GM21360 (cell line): ENCODE data around the gene SHCBP1L.
"Not testable (repeated sequence)": the region's sequence is repeated elsewhere in the genome, so short reads cannot be mapped to it uniquely, and the experiment has no call there.

Source experiments
- ATAC-seq: cut with Tn5 transposase; IDR thresholded peaks from one replicate; pipeline ENCODE4 v1.9.1; 2021; ENCODE audit warnings: mild to moderate bottlenecking, moderate library complexity; ENCODE audit not compliant: unreplicated experiment

The SHCBP1L gene

DNA sequence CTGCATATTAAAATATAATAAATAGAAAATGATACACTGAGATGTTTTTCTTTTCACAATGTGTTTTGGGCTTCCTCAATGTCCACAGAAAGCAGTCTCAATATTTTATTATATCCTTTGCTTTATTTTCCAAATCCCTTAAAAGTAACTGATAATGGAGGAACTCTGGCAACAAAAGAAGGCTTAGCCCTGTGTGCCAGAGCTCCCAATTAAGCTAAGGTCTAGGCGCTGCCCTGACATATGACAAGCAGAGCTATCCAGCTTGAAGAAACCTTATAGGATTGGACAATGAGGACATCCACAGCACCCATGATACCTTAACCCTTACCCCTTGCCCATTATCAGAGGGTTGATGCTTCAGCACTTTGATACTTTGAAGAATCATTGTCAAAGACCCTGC lies 12.9 kb upstream of the SHCBP1L start:
- ATAC-seq: no peak

- ATAC-seq: no peak
These were observed 12.1 kb upstream of the SHCBP1L start for GRCh38 chr1:182965096-182965495.

DNA sequence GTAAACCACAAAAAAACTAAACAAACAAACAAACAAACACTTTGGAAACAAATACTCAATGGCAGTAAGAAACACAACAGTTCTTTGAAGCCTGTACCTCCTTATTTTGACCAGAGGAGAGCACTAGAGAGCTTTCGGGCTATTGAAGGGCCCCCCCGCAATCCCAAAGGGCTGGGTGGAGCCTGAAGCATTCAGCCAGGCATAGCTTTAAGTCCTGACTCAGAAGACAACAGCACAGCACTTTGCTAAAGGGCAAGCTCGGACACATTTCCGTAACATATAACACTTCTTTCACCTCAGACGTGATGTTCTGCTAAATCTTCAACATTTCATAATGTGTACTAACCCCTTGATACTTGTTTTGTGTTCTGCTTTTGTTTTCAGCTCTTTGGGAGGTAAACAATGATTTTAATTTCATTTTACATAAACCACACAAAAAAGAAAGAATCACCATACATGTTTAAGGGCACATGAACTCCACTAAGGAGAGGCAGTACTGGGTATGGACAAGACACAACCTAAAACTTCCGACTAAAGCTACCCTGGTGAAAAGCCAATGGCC lies 9.7 kb upstream of the SHCBP1L start:
- peak; percentile 98 for ATAC-seq

DNA sequence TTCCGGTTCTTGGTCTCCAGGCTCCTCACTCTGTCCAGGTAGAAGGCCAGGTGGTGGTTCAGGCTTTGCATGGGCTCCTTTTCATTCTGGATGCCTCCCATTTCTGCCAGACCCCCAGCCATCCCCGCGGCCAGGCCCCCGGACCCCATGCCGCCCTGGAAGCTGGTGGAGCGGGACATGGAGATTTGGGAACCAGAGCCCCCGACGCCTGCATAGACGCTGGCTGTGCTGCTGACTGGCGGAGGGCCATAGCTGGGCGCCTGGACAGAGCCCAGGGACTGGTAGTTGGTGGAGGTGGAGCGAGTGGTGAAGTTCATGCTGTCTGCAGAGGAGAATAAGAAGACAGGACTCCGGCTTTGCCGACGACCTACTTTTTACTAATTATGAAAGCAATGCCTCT lies 7.1 kb upstream of the SHCBP1L start:
- ATAC-seq: no peak

- ATAC-seq: no peak
These were observed 5.0 kb upstream of the SHCBP1L start for GRCh38 chr1:182957902-182958395.

GRCh38 chr1:182956708-182957365 lies 3.9 kb upstream of the SHCBP1L start:
- ATAC-seq: no peak

GRCh38 chr1:182955596-182956588 lies 2.9 kb upstream of the SHCBP1L start:
- no peak for ATAC-seq

- ATAC-seq: no peak
These were observed 860 bp upstream of the SHCBP1L start for GRCh38 chr1:182953826-182954225.

GRCh38 chr1:182943336-182943735 lies 9.6 kb downstream of the SHCBP1L start:
- ATAC-seq: not testable (repeated sequence)

- ATAC-seq: not testable (repeated sequence)
These were observed 10.8 kb downstream of the SHCBP1L start for GRCh38 chr1:182942145-182942544.

GRCh38 chr1:182939413-182939812 lies 13.6 kb downstream of the SHCBP1L start:
- no peak for ATAC-seq

- no peak for ATAC-seq
These were observed 17.2 kb downstream of the SHCBP1L start for GRCh38 chr1:182935716-182936115.

DNA sequence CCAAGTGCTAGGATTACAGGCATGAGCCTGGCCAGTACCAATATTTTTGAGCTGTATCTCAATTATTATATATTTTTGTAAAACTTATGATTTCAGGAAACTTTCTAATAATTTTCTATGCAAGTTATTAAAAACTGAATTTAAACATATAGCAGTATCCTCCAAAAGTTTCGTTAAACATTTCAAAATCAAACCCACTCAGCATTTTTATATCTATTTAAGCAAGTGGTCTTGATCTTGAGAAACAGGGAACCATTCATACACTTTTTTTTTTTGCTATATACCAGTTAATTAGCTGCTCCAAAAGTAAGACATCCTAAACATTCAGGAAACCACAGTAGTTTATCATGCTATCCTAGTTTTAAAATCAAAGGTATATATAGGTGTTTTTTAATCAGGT lies 22.0 kb downstream of the SHCBP1L start:
- no peak for ATAC-seq

- ATAC-seq: no peak
These were observed 25.1 kb downstream of the SHCBP1L start for GRCh38 chr1:182927693-182928433.

- ATAC-seq: no peak
These were observed 27.3 kb downstream of the SHCBP1L start for GRCh38 chr1:182925661-182926060.

GRCh38 chr1:182917378-182917777 lies 35.6 kb downstream of the SHCBP1L start:
- ATAC-seq: no peak

DNA sequence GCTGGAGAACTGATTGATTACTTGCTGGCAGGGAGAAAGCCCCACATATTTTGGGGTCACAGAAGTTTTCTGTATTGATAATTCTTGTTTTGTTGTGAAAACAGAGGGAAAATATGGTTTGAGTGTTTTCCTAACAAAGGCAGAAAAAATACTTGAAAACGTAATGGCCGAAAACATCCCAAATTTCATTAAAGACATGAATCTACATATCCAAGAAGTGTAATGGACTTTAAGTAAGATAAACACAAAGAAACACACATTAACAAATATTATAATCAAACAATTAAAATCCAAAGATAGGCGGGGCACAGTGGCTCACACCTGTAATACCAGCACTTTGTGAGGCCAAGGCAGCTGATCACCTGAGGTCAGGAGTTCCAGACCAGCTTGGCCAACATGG lies 39.6 kb downstream of the SHCBP1L start:
- ATAC-seq: no peak

GRCh38 chr1:182910143-182910542 lies 42.8 kb downstream of the SHCBP1L start:
- no peak for ATAC-seq

GRCh38 chr1:182909578-182909977 lies 43.4 kb downstream of the SHCBP1L start:
- ATAC-seq: no peak

DNA sequence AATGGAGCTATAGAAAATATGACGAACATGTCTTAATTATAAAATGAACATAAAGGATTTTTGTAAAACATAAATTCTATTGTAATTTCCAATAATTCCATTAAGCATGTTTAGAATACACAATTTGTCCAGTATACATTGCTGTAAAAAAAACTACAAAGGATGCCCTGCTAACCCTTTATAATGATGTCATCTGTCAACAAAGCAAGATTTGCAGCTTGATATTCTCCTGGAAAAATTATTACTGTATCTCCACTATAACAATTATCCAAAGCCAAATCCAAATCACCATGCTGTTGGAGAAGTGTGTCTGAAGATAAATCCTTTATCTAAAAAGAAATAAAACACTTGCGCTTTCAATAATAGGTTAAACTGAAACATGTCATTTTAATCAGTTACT lies 47.6 kb downstream of the SHCBP1L start:
- no peak for ATAC-seq

- ATAC-seq: not testable (repeated sequence)
These were observed 51.0 kb downstream of the SHCBP1L start for GRCh38 chr1:182901946-182902345.
